Retina (tissue), 1 donor: ENCODE results near the gene FOXO1.
"Not testable (repeated sequence)": the region's sequence is repeated elsewhere in the genome, so short reads cannot be mapped to it uniquely, and the experiment has no call there.

Source experiments
- DNase-seq: peaks from one replicate; pipeline ENCODE4 v3.0.0-alpha.2; 2016

FOXO1 gene

DNA sequence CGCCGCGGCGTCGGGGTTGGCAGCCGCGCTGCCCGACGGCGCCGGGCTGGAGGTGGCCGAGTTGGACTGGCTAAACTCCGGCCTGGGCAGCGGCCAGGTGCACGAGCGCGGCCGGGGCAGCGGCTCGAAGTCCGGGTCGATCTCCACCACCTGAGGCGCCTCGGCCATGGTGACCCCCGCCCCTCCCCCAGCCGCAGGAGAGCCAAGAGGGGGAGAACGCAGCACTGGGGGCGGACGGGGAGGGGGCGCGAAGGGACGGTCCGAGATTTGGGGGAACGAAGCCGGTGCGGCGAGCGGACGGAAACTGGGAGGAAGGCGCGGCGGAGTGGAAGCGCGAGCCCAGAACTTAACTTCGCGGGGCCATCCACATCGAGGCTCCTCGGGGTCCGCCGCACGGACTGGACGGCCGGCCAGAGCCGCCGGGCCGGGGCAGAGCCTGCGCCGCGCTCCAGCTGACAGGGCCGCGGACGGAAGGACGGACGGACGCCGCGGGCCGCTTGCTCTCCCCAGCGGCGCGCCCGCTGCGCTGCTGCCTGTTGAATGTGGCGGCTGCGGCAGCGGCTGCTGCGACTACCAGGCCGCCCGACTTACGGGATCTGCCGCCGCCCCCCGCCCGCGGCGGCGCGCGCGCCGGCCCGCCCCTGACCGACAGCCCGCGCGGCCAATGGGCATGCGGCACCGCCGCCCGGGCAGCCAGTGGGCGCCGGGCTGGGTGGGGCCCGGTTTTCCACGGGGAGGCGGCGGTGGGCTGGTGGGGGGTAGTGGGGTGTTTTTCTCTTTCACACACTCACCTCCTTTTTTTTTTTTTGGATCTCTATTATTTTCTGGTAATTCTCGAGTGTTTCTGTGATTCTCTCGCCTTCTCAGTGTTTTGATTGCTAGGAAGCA lies at the start of gene FOXO1:
Gene FOXO1 (minus strand): TSS at position 597 of the 888 bp plus-strand sequence. CDS start 429 bp downstream, at position 168.
- DNase-seq, result peak; percentile 81

- DNase-seq, result not testable (repeated sequence)
Observed at GRCh38 chr13:40714433-40714832, 48.0 kb upstream of the FOXO1 start.

DNA sequence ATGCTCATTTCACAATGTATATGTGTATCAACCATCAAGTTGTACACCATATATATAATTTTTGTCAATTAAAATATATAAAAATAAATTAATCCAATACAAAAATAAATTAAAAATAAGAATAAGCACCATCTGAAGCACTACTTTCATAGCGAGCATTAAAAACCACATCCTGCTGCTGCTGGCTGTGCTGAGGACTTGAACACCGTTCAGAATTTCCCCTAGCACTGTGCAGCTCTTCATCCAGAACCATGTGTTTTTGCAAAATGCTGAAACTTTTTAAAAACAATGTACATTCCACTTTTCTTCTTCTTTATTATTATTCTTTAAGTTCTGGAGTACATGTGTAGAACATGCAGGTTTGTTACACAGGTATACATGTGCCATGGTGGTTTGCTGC lies 40.0 kb upstream of the FOXO1 start:
- no peak for DNase-seq

DNA sequence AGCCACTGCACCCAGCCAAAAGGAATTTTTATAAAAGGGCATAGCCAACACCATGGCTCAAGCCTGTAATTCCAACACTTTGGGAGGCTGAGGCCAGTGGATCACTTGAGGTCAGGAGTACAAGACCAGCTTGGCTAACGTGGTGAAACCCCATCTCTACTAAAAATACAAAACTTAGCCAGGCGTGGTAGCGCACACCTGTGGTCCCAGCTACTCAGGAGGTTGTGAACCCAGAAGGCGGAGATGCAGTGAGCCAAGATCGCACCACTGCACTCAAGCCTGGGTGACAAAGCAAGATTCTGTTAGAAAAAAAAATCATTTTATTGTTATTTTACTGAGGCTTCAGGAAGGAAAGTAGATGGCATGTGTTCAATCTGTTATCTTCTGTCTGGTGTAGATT lies 31.3 kb upstream of the FOXO1 start:
- no peak for DNase-seq

GRCh38 chr13:40694426-40694825 lies 28.0 kb upstream of the FOXO1 start:
- DNase-seq, result no peak

- no peak for DNase-seq
Observed at GRCh38 chr13:40692946-40693345, 26.5 kb upstream of the FOXO1 start.

DNA sequence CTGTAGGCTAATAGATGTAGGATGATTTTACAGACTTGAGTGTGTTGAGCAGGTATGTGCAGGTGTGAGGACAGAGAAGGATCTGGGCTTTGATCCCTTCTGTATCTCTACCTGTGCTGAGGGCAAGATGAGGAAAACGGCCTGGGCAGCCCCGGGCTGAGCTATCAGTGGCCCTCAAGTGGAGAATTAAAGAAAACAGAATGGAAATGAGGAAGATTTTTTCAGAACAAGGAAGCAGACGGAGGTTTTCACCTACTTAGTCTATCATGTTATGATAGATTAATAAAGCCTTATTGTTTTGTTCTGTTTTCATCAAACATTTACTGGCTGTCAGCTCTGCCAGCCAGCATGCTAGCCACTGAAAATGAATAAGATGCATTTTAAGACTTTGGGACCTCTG lies 22.3 kb upstream of the FOXO1 start:
- no peak for DNase-seq

- peak; percentile 72 for DNase-seq
Observed at GRCh38 chr13:40682449-40683240, 16.2 kb upstream of the FOXO1 start.

GRCh38 chr13:40681341-40682146 lies 15.1 kb upstream of the FOXO1 start:
- no peak for DNase-seq

DNA sequence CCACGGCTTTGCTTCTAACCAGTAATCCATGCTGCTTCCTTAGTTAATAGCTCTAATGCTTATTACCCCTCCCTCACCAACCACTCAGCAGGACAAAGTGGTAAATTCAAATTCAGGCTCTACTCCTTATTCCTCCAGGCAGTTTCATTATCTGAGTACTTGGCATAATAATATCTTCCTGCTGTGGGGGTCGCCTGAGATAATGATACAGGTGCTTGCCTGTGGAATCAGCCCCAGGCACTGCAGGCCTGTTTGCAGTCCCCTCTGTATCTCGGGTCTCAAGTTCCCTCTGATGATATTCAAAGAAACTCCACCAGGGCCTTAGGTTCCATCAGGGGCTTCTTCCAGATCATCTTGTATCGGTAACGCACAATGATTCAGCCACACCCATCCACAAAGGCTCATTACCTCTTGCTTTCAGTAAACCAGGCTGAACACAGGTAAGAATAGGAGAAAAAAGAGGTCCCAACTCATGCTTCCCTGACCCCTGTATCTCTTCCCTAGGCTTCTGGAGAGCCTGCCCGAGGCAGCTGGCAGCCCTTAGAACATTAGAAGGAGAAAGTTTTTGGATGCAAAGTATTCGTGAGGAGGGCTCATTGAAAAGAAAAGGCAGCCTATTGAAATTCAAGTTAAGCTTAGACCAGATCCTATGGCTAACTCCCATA lies 14.3 kb upstream of the FOXO1 start:
- DNase-seq, result no peak

DNA sequence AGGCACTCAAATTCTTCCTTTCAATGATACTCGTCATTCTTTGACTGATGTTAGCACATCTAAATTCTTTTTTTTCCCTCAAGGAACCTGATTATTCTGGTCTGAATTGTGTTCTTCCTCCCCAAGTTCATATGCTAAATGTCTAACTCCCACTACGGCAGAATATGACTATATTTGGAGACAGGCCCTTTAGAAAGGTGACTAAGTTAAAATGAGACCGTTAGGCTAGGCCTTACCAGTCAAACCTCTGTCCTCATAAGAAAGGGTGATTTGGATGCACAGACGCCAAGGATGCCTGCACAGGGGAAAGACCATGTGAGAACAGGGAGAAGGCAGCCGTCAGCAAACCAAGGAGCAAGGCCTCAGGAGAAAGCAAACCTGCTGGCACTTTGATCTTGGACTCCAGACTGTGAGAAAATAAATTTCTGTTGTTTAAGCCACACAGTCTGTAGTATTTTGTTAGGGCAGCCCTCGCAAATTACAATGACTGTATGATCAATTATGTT lies 13.1 kb upstream of the FOXO1 start:
- DNase-seq, result no peak

DNA sequence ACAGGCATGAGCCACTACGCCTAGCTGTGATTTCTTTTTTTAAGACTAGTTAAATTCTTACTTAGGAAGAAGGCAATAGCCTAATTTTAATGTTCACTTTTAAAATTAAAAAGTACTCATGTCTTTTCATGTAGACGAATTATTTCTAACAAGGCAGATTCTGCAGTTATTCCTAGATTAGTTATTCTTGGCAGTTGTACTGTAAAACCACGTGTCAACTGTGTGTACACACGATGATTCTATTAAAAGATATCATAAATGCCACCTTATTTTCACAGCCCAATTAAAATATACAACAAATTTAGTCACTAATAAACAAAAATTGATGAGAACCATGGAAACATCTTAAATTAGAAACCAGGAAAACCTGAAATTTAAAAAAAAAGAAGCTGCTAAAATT lies 10.6 kb upstream of the FOXO1 start:
- DNase-seq, result no peak

GRCh38 chr13:40676007-40676406 lies 9.6 kb upstream of the FOXO1 start:
- DNase-seq, result no peak

DNA sequence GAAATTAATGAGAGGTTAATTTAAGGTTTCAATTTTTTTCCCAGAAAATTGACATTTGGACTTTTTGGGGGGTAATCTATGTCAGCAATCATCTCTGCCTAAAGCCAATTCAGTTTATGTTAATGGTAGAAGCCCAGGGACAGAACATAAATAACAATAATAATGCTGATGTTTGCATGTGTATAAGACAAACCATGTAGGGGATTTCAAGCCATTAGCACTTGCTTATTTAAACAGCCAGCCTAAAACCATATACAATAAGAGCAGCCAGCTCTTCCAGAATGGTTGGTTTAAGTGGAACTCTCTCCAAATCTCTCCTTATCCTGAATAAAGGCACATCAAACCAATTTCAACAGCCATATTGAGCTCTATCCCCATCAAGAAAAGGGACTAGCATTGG lies 7.0 kb upstream of the FOXO1 start:
- no peak for DNase-seq

- no peak for DNase-seq
Observed at GRCh38 chr13:40672765-40673397, 6.4 kb upstream of the FOXO1 start.

- no peak for DNase-seq
Observed at GRCh38 chr13:40671956-40672764, 5.7 kb upstream of the FOXO1 start.

DNA sequence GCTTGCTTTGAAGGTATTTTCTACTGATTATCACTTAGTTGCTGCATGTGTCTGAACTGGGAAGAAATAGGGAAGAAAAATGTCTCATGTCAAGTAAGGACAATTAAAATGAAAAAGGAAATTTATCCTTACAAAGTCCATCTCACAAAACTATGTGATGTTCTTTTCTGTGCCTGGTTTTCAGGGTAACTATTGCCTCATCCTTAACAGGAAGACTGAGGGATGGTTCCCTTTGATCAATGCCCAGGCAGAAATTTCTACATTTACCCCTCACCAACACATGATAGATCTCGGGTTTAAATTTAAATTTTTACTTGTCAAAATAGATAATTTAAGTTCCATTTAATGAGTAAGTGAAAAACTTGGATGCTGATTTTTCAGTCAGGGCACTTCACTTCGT lies 3.9 kb upstream of the FOXO1 start:
- no peak for DNase-seq

DNA sequence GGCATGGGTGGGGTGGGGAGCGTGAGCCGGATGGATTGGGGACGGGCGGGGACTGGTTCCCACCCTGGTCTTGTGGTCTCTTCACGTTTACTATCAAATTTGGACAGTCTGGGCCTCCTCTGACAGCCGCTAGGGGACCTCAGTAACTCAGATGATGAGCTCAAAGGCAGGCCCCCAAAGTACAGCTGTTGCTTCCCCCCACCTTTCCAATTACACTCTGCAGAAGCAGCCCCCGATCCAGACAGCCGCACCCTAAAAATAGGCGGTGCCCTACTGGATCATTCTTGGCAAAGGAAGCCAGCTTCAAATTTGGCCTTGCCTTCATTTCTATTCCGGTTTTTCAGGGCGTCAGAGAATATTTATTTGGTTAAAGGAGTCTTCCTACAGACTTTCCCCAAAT lies 1.9 kb upstream of the FOXO1 start:
- DNase-seq, result no peak

DNA sequence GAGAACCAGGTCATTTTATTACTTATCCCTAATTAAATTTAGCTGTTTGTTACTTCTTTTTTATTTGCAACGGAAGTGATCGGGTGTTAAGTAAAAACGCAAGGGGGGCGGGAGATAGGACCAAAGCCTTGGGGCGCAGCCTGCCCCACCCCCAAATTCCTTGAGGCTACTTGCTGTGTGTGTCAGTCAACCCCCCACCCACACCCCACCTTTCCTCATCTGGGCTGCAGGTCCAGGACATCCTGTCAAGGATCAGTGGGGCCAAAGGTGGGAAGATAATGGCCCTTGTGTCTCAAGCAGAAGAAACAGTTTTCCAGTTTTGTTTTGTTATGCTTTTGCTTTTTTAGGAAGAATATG lies 1.2 kb upstream of the FOXO1 start:
- no peak for DNase-seq

- peak; percentile 74 for DNase-seq
Observed at GRCh38 chr13:40666933-40667621, 636 bp upstream of the FOXO1 start.
